ENCODE measurements around the gene SLC66A1. TPM values are rescaled to one million over a fixed set of nuclear protein-coding genes. Genes with fewer than 3 reads are reported as not detected.

SLC66A1 gene
- total and polyA plus RNA-seq, 2 of the 13 experiments (the other 11 are each of a cell fraction or from before 2014, with no cell fraction given) = 15.4 to 18.9 TPM

DNA sequence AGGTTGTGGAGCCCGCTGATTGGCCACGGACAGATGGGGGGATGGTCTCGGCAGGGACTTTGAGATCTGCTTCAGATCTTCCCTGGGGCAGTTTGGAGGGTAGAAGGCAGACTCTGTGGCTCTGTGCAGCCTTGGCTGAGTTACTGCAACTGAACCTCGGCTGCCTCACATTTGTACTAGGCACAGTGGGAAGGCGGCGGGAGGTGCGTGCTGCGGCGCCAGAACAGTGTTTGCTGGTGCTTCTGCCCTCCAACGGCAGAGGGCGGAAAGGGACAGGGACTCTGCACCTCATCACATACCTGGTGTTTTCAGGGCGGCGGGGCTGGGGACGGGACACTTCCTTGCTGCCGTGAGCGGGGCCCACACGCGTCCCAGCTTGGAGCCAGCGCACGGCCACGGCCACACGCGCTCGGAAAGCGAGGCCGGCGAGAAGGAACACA is 26.2 kb downstream of the SLC66A1 start (continued):
- TF ChIP-seq TBX2 (CRISPR knock-in tag; IDR thresholded peaks at IDR 0.05; ENCODE audit: borderline replicate concordance) (peak; percentile 70; the same call in 1 of the 2 replicates), ZNF12 (CRISPR knock-in tag; IDR thresholded peaks at IDR 0.05) (peak; percentile 71), ZSCAN21 (CRISPR knock-in tag; IDR thresholded peaks at IDR 0.05; ENCODE audit: borderline replicate concordance) (peak; percentile 81), ZNF326 (CRISPR knock-in tag; IDR thresholded peaks at IDR 0.05; ENCODE audit: borderline replicate concordance) (no peak), ZFP1 (CRISPR knock-in tag; IDR thresholded peaks at IDR 0.05) (no peak; the same call in 1 of the 2 replicates), SALL1 (CRISPR knock-in tag; IDR thresholded peaks at IDR 0.05) (peak; percentile 86), ZNF530 (CRISPR knock-in tag; IDR thresholded peaks at IDR 0.05; ENCODE audit: low read depth) (no peak), HOXA3 (CRISPR knock-in tag; IDR thresholded peaks at IDR 0.05) (peak; percentile 62; the same call in 1 of the 2 replicates), POLR2A (IDR thresholded peaks at IDR 0.05; ENCODE audit: insufficient read depth in 1 of 2, low read depth in 2 of 2, low read length in 2 of 2) (peak; percentile 78 to 84), ZNF331 (CRISPR knock-in tag; IDR thresholded peaks at IDR 0.05) (peak; percentile 65; the same call in 1 of the 2 replicates), HMG20B (CRISPR knock-in tag; conservative IDR thresholded peaks at IDR 0.05) (peak; percentile 30; the same call in 1 of the 2 replicates), ZMYM2 (CRISPR knock-in tag; IDR thresholded peaks at IDR 0.05) (peak; percentile 72; the same call in 1 of the 2 replicates), AGO1 (IDR thresholded peaks at IDR 0.05; ENCODE audit: low read depth, low read length, poor library complexity, severe bottlenecking) (peak; percentile 74), GABPB1 (CRISPR knock-in tag; IDR thresholded peaks at IDR 0.05) (peak; percentile 55), KDM1A (CRISPR knock-in tag; IDR thresholded peaks at IDR 0.05) (0 out of 2 replicates have a peak, but pooled peaks have one; percentile 14), ZNF598 (CRISPR knock-in tag; IDR thresholded peaks at IDR 0.05; ENCODE audit: borderline replicate concordance) (0 out of 2 replicates have a peak, but pooled peaks have one; percentile 34), AHR (CRISPR knock-in tag; IDR thresholded peaks at IDR 0.05) (peak; percentile 60; the same call in 1 of the 2 replicates), NONO (IDR thresholded peaks at IDR 0.05) (no peak), NONO (CRISPR knock-in tag; conservative IDR thresholded peaks at IDR 0.05) (peak; percentile 38; the same call in 1 of the 2 replicates), ZSCAN9 (CRISPR knock-in tag; IDR thresholded peaks at IDR 0.05; ENCODE audit: borderline replicate concordance) (peak; percentile 58; the same call in 1 of the 2 replicates)
- TF ChIP-seq, protein P1, sequence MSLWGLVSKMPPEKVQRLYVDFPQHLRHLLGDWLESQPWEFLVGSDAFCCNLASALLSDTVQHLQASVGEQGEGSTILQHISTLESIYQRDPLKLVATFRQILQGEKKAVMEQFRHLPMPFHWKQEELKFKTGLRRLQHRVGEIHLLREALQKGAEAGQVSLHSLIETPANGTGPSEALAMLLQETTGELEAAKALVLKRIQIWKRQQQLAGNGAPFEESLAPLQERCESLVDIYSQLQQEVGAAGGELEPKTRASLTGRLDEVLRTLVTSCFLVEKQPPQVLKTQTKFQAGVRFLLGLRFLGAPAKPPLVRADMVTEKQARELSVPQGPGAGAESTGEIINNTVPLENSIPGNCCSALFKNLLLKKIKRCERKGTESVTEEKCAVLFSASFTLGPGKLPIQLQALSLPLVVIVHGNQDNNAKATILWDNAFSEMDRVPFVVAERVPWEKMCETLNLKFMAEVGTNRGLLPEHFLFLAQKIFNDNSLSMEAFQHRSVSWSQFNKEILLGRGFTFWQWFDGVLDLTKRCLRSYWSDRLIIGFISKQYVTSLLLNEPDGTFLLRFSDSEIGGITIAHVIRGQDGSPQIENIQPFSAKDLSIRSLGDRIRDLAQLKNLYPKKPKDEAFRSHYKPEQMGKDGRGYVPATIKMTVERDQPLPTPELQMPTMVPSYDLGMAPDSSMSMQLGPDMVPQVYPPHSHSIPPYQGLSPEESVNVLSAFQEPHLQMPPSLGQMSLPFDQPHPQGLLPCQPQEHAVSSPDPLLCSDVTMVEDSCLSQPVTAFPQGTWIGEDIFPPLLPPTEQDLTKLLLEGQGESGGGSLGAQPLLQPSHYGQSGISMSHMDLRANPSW (CRISPR knock-in tag; IDR thresholded peaks at IDR 0.05; ENCODE audit: borderline replicate concordance) = 0 out of 2 replicates have a peak, but pooled peaks have one; percentile 37
- TF ChIP-seq, protein P2, sequence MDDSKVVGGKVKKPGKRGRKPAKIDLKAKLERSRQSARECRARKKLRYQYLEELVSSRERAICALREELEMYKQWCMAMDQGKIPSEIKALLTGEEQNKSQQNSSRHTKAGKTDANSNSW (CRISPR knock-in tag; IDR thresholded peaks at IDR 0.05; ENCODE audit: borderline replicate concordance) = 0 out of 2 replicates have a peak, but pooled peaks have one; percentile 29
- TF ChIP-seq, protein P3, sequence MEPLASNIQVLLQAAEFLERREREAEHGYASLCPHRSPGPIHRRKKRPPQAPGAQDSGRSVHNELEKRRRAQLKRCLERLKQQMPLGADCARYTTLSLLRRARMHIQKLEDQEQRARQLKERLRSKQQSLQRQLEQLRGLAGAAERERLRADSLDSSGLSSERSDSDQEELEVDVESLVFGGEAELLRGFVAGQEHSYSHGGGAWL (CRISPR knock-in tag; IDR thresholded peaks at IDR 0.05) = peak; percentile 26; the same call in 1 of the 2 replicates
- TF ChIP-seq, protein P4, sequence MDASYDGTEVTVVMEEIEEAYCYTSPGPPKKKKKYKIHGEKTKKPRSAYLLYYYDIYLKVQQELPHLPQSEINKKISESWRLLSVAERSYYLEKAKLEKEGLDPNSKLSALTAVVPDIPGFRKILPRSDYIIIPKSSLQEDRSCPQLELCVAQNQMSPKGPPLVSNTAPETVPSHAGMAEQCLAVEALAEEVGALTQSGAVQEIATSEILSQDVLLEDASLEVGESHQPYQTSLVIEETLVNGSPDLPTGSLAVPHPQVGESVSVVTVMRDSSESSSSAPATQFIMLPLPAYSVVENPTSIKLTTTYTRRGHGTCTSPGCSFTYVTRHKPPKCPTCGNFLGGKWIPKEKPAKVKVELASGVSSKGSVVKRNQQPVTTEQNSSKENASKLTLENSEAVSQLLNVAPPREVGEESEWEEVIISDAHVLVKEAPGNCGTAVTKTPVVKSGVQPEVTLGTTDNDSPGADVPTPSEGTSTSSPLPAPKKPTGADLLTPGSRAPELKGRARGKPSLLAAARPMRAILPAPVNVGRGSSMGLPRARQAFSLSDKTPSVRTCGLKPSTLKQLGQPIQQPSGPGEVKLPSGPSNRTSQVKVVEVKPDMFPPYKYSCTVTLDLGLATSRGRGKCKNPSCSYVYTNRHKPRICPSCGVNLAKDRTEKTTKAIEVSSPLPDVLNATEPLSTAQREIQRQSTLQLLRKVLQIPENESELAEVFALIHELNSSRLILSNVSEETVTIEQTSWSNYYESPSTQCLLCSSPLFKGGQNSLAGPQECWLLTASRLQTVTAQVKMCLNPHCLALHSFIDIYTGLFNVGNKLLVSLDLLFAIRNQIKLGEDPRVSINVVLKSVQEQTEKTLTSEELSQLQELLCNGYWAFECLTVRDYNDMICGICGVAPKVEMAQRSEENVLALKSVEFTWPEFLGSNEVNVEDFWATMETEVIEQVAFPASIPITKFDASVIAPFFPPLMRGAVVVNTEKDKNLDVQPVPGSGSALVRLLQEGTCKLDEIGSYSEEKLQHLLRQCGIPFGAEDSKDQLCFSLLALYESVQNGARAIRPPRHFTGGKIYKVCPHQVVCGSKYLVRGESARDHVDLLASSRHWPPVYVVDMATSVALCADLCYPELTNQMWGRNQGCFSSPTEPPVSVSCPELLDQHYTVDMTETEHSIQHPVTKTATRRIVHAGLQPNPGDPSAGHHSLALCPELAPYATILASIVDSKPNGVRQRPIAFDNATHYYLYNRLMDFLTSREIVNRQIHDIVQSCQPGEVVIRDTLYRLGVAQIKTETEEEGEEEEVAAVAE (CRISPR knock-in tag; IDR thresholded peaks at IDR 0.05; ENCODE audit: borderline replicate concordance) = peak; percentile 39; the same call in 1 of the 2 replicates

Data from HepG2 (cell line).